ENCODE results near the gene NFASC. TPM values are rescaled to one million over a fixed set of nuclear protein-coding genes. Genes with fewer than 3 reads are reported as not detected.

NFASC gene
- total RNA-seq, 1 experiment from 2014 or later, result 0.03 TPM

GRCh38 chr1:205041001-205041715 is 170.5 kb downstream of the NFASC start:
- DNase-seq (ENCODE audit: low read depth in 1 of 2, low spot score in 2 of 2), result no peak
- peaks cover 32% of the 10 kb centered on the region for H3K27me3 ChIP-seq (replicated peaks)
- no peaks in the 10 kb centered on the region for H3K36me3 ChIP-seq
- H3K27ac ChIP-seq, result no peak overlapping the region
- H3K4me3 ChIP-seq, result no peak overlapping the region
- no peaks in the 10 kb centered on the region for H3K9me3 ChIP-seq (replicated peaks)
- no peaks in the 10 kb centered on the region for H3K4me1 ChIP-seq (replicated peaks)

GRCh38 chr1:205041998-205042910 is 171.6 kb downstream of the NFASC start:
- Histone ChIP-seq H3K27ac (no peak overlapping the region), H3K27me3 (replicated peaks) (peaks cover 37% of the 10 kb centered on the region)
- DNase-seq (ENCODE audit: low read depth in 1 of 2, low spot score in 2 of 2), result no peak

GRCh38 chr1:205042911-205043806 is 172.5 kb downstream of the NFASC start, which contains the start of gene CNTN2:
TSS of gene CNTN2 (plus strand) at chr1:205043212. CDS start at chr1:205053186, 9,974 bp downstream.
- no peak for DNase-seq (ENCODE audit: low read depth in 1 of 2, low spot score in 2 of 2)
- Histone ChIP-seq H3K27me3 (replicated peaks) (peaks cover 44% of the 10 kb centered on the region), H3K9me3 (replicated peaks) (no peaks in the 10 kb centered on the region), H3K27ac (no peak within 1 kb of the TSS), H3K4me3 (no peak within 1 kb of the TSS), H3K36me3 (no peaks in the 10 kb centered on the region), H3K4me1 (replicated peaks) (no peaks in the 10 kb centered on the region)

More at GRCh38 chr1:205041998-205042910, 171.6 kb downstream of the NFASC start:
- Histone ChIP-seq H3K4me3 (no peak overlapping the region), H3K4me1 (replicated peaks) (no peaks in the 10 kb centered on the region), H3K36me3 (no peaks in the 10 kb centered on the region), H3K9me3 (replicated peaks) (no peaks in the 10 kb centered on the region)

GRCh38 chr1:205043866-205044265 is 173.2 kb downstream of the NFASC start:
- H3K36me3 ChIP-seq, result no peaks in the 10 kb centered on the region

GRCh38 chr1:205044741-205045140 is 174.1 kb downstream of the NFASC start:
- no peaks in the 10 kb centered on the region for H3K36me3 ChIP-seq
- no peaks in the 10 kb centered on the region for H3K9me3 ChIP-seq (replicated peaks)
- H3K4me1 ChIP-seq (replicated peaks), result no peaks in the 10 kb centered on the region
- H3K4me3 ChIP-seq, result no peak overlapping the region
- H3K27ac ChIP-seq, result no peak overlapping the region
- DNase-seq (ENCODE audit: low read depth in 1 of 2, low spot score in 2 of 2), result no peak
- H3K27me3 ChIP-seq (replicated peaks), result peaks cover 52% of the 10 kb centered on the region

More at GRCh38 chr1:205043866-205044265, 173.2 kb downstream of the NFASC start:
- Histone ChIP-seq H3K27ac (no peak overlapping the region), H3K4me1 (replicated peaks) (no peaks in the 10 kb centered on the region), H3K9me3 (replicated peaks) (no peaks in the 10 kb centered on the region), H3K27me3 (replicated peaks) (peaks cover 44% of the 10 kb centered on the region), H3K4me3 (no peak overlapping the region)
- no peak for DNase-seq (ENCODE audit: low read depth in 1 of 2, low spot score in 2 of 2)

GRCh38 chr1:205045146-205045545 is 174.5 kb downstream of the NFASC start:
- Histone ChIP-seq H3K36me3 (no peaks in the 10 kb centered on the region), H3K9me3 (replicated peaks) (no peaks in the 10 kb centered on the region), H3K4me1 (replicated peaks) (no peaks in the 10 kb centered on the region), H3K27ac (no peak overlapping the region), H3K27me3 (replicated peaks) (peaks cover 52% of the 10 kb centered on the region), H3K4me3 (no peak overlapping the region)
- DNase-seq (ENCODE audit: low read depth in 1 of 2, low spot score in 2 of 2), result no peak

GRCh38 chr1:205046870-205047269 is 176.2 kb downstream of the NFASC start:
- Histone ChIP-seq H3K4me3 (no peak overlapping the region), H3K9me3 (replicated peaks) (no peaks in the 10 kb centered on the region), H3K27ac (no peak overlapping the region), H3K27me3 (replicated peaks) (peaks cover 59% of the 10 kb centered on the region), H3K36me3 (no peaks in the 10 kb centered on the region), H3K4me1 (replicated peaks) (no peaks in the 10 kb centered on the region)
- no peak for DNase-seq (ENCODE audit: low read depth in 1 of 2, low spot score in 2 of 2)

- no peak for DNase-seq (ENCODE audit: low read depth in 1 of 2, low spot score in 2 of 2)
- Histone ChIP-seq H3K4me3 (no peak overlapping the region), H3K36me3 (no peaks in the 10 kb centered on the region), H3K27me3 (replicated peaks) (peaks cover 51% of the 10 kb centered on the region), H3K27ac (no peak overlapping the region), H3K9me3 (replicated peaks) (no peaks in the 10 kb centered on the region), H3K4me1 (replicated peaks) (no peaks in the 10 kb centered on the region)
Observed at GRCh38 chr1:205047764-205048231, 177.1 kb downstream of the NFASC start.

GRCh38 chr1:205048382-205048781 is 177.7 kb downstream of the NFASC start:
- H3K27ac ChIP-seq, result no peak overlapping the region
- H3K36me3 ChIP-seq, result no peaks in the 10 kb centered on the region
- peaks cover 51% of the 10 kb centered on the region for H3K27me3 ChIP-seq (replicated peaks)

GRCh38 chr1:205049479-205049878 is 178.8 kb downstream of the NFASC start:
- Histone ChIP-seq H3K27ac (no peak overlapping the region), H3K36me3 (no peaks in the 10 kb centered on the region), H3K9me3 (replicated peaks) (no peaks in the 10 kb centered on the region), H3K27me3 (replicated peaks) (peaks cover 46% of the 10 kb centered on the region), H3K4me1 (replicated peaks) (no peaks in the 10 kb centered on the region), H3K4me3 (no peak overlapping the region)
- DNase-seq (ENCODE audit: low read depth in 1 of 2, low spot score in 2 of 2), result no peak

More at GRCh38 chr1:205048382-205048781, 177.7 kb downstream of the NFASC start:
- no peaks in the 10 kb centered on the region for H3K9me3 ChIP-seq (replicated peaks)
- no peaks in the 10 kb centered on the region for H3K4me1 ChIP-seq (replicated peaks)
- H3K4me3 ChIP-seq, result no peak overlapping the region
- DNase-seq (ENCODE audit: low read depth in 1 of 2, low spot score in 2 of 2), result no peak

- H3K27me3 ChIP-seq (replicated peaks), result peaks cover 34% of the 10 kb centered on the region
- H3K4me1 ChIP-seq (replicated peaks), result no peaks in the 10 kb centered on the region
- H3K36me3 ChIP-seq, result no peaks in the 10 kb centered on the region
- no peak overlapping the region for H3K27ac ChIP-seq
- no peak overlapping the region for H3K4me3 ChIP-seq
- no peaks in the 10 kb centered on the region for H3K9me3 ChIP-seq (replicated peaks)
- DNase-seq (ENCODE audit: low read depth in 1 of 2, low spot score in 2 of 2), result no peak
Observed at GRCh38 chr1:205052690-205053089, 182.0 kb downstream of the NFASC start.

GRCh38 chr1:205053296-205053695 is 182.6 kb downstream of the NFASC start:
- Histone ChIP-seq H3K27me3 (replicated peaks) (peaks cover 31% of the 10 kb centered on the region), H3K27ac (no peak overlapping the region), H3K36me3 (no peaks in the 10 kb centered on the region), H3K9me3 (replicated peaks) (no peaks in the 10 kb centered on the region), H3K4me1 (replicated peaks) (no peaks in the 10 kb centered on the region), H3K4me3 (no peak overlapping the region)
- no peak for DNase-seq (ENCODE audit: low read depth in 1 of 2, low spot score in 2 of 2)

- H3K36me3 ChIP-seq, result no peaks in the 10 kb centered on the region
- no peak overlapping the region for H3K4me3 ChIP-seq
- DNase-seq (ENCODE audit: low read depth in 1 of 2, low spot score in 2 of 2), result no peak
- peaks cover 30% of the 10 kb centered on the region for H3K27me3 ChIP-seq (replicated peaks)
- H3K4me1 ChIP-seq (replicated peaks), result no peaks in the 10 kb centered on the region
- H3K27ac ChIP-seq, result no peak overlapping the region
- no peaks in the 10 kb centered on the region for H3K9me3 ChIP-seq (replicated peaks)
Observed at GRCh38 chr1:205054013-205054412, 183.4 kb downstream of the NFASC start.
